Measurements from ENCODE around the gene MGLL. TPM values are rescaled to one million over a fixed set of nuclear protein-coding genes. Genes with fewer than 3 reads are reported as not detected.

Gene MGLL
- total RNA-seq, 1 experiment from 2014 or later: 0.94 TPM

- TF ChIP-seq ZNF219 (CRISPR knock-in tag; IDR thresholded peaks at IDR 0.05; ENCODE audit: borderline replicate concordance) (no peak), PRRX2 (CRISPR knock-in tag; IDR thresholded peaks at IDR 0.05) (no peak), ZNF232 (CRISPR knock-in tag; IDR thresholded peaks at IDR 0.05) (no peak), PREB (CRISPR knock-in tag; IDR thresholded peaks at IDR 0.05; ENCODE audit: borderline replicate concordance) (no peak)
- TF ChIP-seq, protein P1, sequence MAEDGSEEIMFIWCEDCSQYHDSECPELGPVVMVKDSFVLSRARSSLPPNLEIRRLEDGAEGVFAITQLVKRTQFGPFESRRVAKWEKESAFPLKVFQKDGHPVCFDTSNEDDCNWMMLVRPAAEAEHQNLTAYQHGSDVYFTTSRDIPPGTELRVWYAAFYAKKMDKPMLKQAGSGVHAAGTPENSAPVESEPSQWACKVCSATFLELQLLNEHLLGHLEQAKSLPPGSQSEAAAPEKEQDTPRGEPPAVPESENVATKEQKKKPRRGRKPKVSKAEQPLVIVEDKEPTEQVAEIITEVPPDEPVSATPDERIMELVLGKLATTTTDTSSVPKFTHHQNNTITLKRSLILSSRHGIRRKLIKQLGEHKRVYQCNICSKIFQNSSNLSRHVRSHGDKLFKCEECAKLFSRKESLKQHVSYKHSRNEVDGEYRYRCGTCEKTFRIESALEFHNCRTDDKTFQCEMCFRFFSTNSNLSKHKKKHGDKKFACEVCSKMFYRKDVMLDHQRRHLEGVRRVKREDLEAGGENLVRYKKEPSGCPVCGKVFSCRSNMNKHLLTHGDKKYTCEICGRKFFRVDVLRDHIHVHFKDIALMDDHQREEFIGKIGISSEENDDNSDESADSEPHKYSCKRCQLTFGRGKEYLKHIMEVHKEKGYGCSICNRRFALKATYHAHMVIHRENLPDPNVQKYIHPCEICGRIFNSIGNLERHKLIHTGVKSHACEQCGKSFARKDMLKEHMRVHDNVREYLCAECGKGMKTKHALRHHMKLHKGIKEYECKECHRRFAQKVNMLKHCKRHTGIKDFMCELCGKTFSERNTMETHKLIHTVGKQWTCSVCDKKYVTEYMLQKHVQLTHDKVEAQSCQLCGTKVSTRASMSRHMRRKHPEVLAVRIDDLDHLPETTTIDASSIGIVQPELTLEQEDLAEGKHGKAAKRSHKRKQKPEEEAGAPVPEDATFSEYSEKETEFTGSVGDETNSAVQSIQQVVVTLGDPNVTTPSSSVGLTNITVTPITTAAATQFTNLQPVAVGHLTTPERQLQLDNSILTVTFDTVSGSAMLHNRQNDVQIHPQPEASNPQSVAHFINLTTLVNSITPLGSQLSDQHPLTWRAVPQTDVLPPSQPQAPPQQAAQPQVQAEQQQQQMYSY (CRISPR knock-in tag; IDR thresholded peaks at IDR 0.05): no peak
- TF ChIP-seq, protein P2, sequence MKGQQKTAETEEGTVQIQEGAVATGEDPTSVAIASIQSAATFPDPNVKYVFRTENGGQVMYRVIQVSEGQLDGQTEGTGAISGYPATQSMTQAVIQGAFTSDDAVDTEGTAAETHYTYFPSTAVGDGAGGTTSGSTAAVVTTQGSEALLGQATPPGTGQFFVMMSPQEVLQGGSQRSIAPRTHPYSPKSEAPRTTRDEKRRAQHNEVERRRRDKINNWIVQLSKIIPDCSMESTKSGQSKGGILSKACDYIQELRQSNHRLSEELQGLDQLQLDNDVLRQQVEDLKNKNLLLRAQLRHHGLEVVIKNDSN (CRISPR knock-in tag; IDR thresholded peaks at IDR 0.05): no peak
Observed at GRCh38 chr3:127777921-127778656, 44.2 kb downstream of the MGLL start (continued).

- H3K27me3 Mint-ChIP-seq (ENCODE audit: low read depth): no peaks in the 10 kb centered on the region
- no peaks in the 10 kb centered on the region for H3K4me1 Mint-ChIP-seq
- no peak for ATAC-seq
- peaks cover 14% of the 10 kb centered on the region for H3K9me3 Mint-ChIP-seq
- no peak overlapping the region for H3K4me3 Mint-ChIP-seq
- no peak for DNase-seq (ENCODE audit: low spot score)
- ChIA-PET CTCF (interaction anchor here (1.1 kb wide), 1 partner anchor 98 kb away, joined by 3 read pairs; no protein-coding TSS in a partner anchor), POLR2A (no interaction called here)
- H3K36me3 Mint-ChIP-seq: 0 out of 2 replicates have a peak, but pooled peaks cover 4% of the 10 kb centered on the region
- H3K27ac Mint-ChIP-seq: no peak overlapping the region
- TF ChIP-seq ZMAT4 (CRISPR knock-in tag; IDR thresholded peaks at IDR 0.05) (no peak), TEAD1 (CRISPR knock-in tag; IDR thresholded peaks at IDR 0.05) (no peak), FOXK1 (CRISPR knock-in tag; IDR thresholded peaks at IDR 0.05) (no peak), ZNF138 (CRISPR knock-in tag; conservative IDR thresholded peaks at IDR 0.05) (no peak), ESRRA (CRISPR knock-in tag; IDR thresholded peaks at IDR 0.05; ENCODE audit: borderline replicate concordance) (no peak), HMGA2 (CRISPR knock-in tag; IDR thresholded peaks at IDR 0.05) (no peak), AR (CRISPR knock-in tag; IDR thresholded peaks at IDR 0.05) (no peak), KAT7 (CRISPR knock-in tag; IDR thresholded peaks at IDR 0.05; ENCODE audit: borderline replicate concordance) (no peak)
- TF ChIP-seq, protein P3, sequence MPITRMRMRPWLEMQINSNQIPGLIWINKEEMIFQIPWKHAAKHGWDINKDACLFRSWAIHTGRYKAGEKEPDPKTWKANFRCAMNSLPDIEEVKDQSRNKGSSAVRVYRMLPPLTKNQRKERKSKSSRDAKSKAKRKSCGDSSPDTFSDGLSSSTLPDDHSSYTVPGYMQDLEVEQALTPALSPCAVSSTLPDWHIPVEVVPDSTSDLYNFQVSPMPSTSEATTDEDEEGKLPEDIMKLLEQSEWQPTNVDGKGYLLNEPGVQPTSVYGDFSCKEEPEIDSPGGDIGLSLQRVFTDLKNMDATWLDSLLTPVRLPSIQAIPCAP (CRISPR knock-in tag; IDR thresholded peaks at IDR 0.05): no peak
- TF ChIP-seq, protein P2 (CRISPR knock-in tag; IDR thresholded peaks at IDR 0.05): no peak
- TF ChIP-seq, protein P4, sequence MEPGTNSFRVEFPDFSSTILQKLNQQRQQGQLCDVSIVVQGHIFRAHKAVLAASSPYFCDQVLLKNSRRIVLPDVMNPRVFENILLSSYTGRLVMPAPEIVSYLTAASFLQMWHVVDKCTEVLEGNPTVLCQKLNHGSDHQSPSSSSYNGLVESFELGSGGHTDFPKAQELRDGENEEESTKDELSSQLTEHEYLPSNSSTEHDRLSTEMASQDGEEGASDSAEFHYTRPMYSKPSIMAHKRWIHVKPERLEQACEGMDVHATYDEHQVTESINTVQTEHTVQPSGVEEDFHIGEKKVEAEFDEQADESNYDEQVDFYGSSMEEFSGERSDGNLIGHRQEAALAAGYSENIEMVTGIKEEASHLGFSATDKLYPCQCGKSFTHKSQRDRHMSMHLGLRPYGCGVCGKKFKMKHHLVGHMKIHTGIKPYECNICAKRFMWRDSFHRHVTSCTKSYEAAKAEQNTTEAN (CRISPR knock-in tag; IDR thresholded peaks at IDR 0.05): no peak
- TF ChIP-seq, protein P5, sequence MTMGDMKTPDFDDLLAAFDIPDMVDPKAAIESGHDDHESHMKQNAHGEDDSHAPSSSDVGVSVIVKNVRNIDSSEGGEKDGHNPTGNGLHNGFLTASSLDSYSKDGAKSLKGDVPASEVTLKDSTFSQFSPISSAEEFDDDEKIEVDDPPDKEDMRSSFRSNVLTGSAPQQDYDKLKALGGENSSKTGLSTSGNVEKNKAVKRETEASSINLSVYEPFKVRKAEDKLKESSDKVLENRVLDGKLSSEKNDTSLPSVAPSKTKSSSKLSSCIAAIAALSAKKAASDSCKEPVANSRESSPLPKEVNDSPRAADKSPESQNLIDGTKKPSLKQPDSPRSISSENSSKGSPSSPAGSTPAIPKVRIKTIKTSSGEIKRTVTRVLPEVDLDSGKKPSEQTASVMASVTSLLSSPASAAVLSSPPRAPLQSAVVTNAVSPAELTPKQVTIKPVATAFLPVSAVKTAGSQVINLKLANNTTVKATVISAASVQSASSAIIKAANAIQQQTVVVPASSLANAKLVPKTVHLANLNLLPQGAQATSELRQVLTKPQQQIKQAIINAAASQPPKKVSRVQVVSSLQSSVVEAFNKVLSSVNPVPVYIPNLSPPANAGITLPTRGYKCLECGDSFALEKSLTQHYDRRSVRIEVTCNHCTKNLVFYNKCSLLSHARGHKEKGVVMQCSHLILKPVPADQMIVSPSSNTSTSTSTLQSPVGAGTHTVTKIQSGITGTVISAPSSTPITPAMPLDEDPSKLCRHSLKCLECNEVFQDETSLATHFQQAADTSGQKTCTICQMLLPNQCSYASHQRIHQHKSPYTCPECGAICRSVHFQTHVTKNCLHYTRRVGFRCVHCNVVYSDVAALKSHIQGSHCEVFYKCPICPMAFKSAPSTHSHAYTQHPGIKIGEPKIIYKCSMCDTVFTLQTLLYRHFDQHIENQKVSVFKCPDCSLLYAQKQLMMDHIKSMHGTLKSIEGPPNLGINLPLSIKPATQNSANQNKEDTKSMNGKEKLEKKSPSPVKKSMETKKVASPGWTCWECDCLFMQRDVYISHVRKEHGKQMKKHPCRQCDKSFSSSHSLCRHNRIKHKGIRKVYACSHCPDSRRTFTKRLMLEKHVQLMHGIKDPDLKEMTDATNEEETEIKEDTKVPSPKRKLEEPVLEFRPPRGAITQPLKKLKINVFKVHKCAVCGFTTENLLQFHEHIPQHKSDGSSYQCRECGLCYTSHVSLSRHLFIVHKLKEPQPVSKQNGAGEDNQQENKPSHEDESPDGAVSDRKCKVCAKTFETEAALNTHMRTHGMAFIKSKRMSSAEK (CRISPR knock-in tag; IDR thresholded peaks at IDR 0.05; ENCODE audit: borderline replicate concordance): no peak
Observed at GRCh38 chr3:127777332-127777731, 45.0 kb downstream of the MGLL start.
